DND-41 (cell line): Measurements from ENCODE around the gene TMC3.

Experiments
- CTCF ChIP-seq: IDR thresholded peaks from 2 replicates; pipeline ENCODE4 v1.5.1; 2012; ENCODE audit warnings: borderline replicate concordance, low read length, moderate library complexity, mild to moderate bottlenecking; ENCODE audit not compliant: poor library complexity, severe bottlenecking; ENCODE audit errors: extremely low read depth
- EZH2 ChIP-seq: IDR thresholded peaks from 3 replicates; pipeline ENCODE4 v1.6.1; 2012; ENCODE audit warnings: borderline replicate concordance, low read depth, mild to moderate bottlenecking, moderate library complexity, low read length, inconsistent platforms; ENCODE audit not compliant: severe bottlenecking

GRCh38 chr15:81302701-81303109 is 71.3 kb downstream of the TMC3 start:
- TF ChIP-seq CTCF (no peak), EZH2 (no peak)
